ENCODE results near the gene SLC7A10. TPM values are rescaled to one million over a fixed set of nuclear protein-coding genes. Genes with fewer than 3 reads are reported as not detected.

SLC7A10 gene
- total RNA-seq, 1 donor from 2014 or later, result 0.62 TPM

DNA sequence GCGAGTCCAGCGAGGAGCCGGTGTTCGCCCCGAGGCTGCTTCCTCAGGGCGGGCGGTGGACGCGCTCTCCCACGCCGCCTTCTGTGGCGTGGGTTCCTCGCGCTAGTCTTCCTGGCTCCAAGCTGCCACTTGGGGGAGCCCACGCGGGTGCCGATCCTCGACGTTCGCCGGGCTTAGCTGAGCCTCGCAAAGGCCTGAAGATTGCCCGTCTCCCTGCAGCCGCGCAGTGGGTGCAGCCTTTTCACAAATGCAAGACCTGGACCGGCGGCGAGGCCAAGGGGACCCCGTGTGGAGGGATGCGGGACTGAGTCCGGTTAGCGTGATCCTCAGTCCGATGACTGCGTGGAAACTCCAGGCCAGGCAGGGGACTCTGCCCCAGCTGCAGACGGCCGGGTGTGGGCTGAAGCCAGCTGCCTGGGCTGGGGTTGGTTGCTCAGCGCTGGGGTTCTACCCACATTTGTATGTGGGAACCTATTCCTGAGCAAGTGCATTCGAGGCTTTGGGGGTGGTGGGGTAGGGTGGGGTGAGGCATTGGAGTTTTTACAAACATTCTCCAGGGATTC is 48.2 kb downstream of the SLC7A10 start:
- intact Hi-C loops (cut with DNase I), result no loop called here
- Histone ChIP-seq H3K4me3 (peak overlapping the region; percentile 82), H3K27ac (peak overlapping the region; percentile 94), H3K36me3 (no peaks in the 10 kb centered on the region), H3K27me3 (ENCODE audit: low read depth) (no peaks in the 10 kb centered on the region), H3K4me1 (peaks cover 16% of the 10 kb centered on the region), H3K9me3 (no peaks in the 10 kb centered on the region)
- TF ChIP-seq CTCF (IDR thresholded peaks at IDR 0.05), result peak; percentile 58
- DNase-seq (no peak), ATAC-seq (no peak)

- H3K4me1 ChIP-seq, result peaks cover 16% of the 10 kb centered on the region
- peak; percentile 95 to 96 for ATAC-seq
- no peaks in the 10 kb centered on the region for H3K9me3 ChIP-seq
- peak overlapping the region; percentile 94 for H3K27ac ChIP-seq
- intact Hi-C loops (cut with DNase I), result no loop called here
- DNase-seq, result peak; percentile 97
- H3K27me3 ChIP-seq (ENCODE audit: low read depth), result no peaks in the 10 kb centered on the region
- peak; percentile 38 for TF ChIP-seq CTCF (IDR thresholded peaks at IDR 0.05)
- no peaks in the 10 kb centered on the region for H3K36me3 ChIP-seq
- peak overlapping the region; percentile 82 for H3K4me3 ChIP-seq
Measured at GRCh38 chr19:33176670-33177416, 48.8 kb downstream of the SLC7A10 start.

DNA sequence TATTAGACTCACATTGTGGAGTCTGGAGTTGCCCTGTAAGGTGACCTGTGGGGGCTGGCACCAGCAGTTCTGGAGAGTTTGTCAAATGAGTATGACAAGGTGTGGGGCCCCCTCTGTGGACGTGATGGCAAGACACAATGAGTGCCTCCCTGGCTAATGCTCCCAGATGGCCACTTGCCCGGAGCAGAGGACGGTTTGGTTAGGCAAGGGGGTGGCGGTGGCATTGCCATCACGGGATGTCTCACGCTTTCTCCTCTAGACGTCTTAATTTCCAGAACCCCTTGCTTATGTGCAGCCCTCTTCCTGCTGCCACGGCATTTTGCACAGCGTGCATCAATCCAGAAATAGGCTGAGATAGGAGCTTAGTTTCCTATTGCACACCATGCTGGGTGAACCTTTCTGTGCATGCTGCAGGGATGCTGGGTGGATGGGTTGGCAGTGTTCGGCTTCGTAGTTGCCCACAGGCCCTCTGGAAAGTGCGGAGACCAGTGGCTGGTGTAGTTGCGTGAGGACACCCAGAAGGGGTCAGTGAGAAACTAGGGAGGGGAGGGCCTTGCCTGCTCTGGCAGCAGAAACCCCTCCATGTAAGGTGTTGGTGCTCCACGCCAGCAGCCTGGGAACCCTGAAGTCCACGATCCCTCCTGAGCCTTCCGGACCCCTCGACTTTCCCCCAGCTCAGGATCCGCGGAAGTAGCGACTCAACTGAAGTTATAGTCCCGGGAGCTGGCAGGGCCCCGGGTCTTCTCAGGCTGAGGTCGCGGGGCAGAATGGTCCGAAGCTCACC is 49.6 kb downstream of the SLC7A10 start:
- no peaks in the 10 kb centered on the region for H3K9me3 ChIP-seq
- H3K4me1 ChIP-seq, result peaks cover 16% of the 10 kb centered on the region
- TF ChIP-seq CTCF (IDR thresholded peaks at IDR 0.05), result no peak
- H3K27me3 ChIP-seq (ENCODE audit: low read depth), result no peaks in the 10 kb centered on the region
- intact Hi-C loops (cut with DNase I), result no loop called here
- ATAC-seq, result peak; percentile 0 to 3
- H3K27ac ChIP-seq, result peak overlapping the region; percentile 94
- DNase-seq, result no peak
- peak overlapping the region; percentile 82 for H3K4me3 ChIP-seq
- no peaks in the 10 kb centered on the region for H3K36me3 ChIP-seq

- Histone ChIP-seq H3K4me3 (no peak overlapping the region), H3K27ac (no peak overlapping the region), H3K9me3 (no peaks in the 10 kb centered on the region), H3K27me3 (ENCODE audit: low read depth) (no peaks in the 10 kb centered on the region), H3K36me3 (no peaks in the 10 kb centered on the region), H3K4me1 (peaks cover 16% of the 10 kb centered on the region)
- DNase-seq, result no peak
- TF ChIP-seq CTCF (IDR thresholded peaks at IDR 0.05), result no peak
- no peak for ATAC-seq
- intact Hi-C loops (cut with DNase I), result no loop called here
Measured at GRCh38 chr19:33175156-33175782, 50.4 kb downstream of the SLC7A10 start.

DNA sequence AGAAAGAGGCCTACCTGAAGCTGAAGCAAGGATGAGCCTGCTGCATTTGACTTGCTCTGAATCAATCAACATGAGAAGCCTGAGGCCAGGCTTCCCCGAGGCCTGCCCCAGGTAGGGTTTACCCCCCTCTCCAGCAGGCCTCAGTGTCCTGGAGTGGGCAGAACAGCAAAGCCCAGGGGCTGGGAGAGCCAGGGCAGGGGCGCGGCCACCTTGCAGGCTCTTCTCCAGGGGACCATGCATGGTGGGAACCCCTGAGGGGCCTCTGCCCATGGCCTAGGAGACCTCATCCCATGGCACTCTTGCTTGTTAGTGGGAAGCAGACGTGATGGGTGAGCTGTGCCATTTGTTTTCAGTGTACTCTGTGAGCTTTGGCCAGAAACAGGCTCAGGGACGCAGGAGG is 51.5 kb downstream of the SLC7A10 start:
- intact Hi-C loops (cut with DNase I), result no loop called here
- H3K27me3 ChIP-seq (ENCODE audit: low read depth), result no peaks in the 10 kb centered on the region
- no peak for TF ChIP-seq CTCF (IDR thresholded peaks at IDR 0.05)
- DNase-seq, result no peak
- no peak for ATAC-seq
- H3K4me3 ChIP-seq, result no peak overlapping the region
- no peaks in the 10 kb centered on the region for H3K9me3 ChIP-seq
- H3K27ac ChIP-seq, result no peak overlapping the region
- peaks cover 16% of the 10 kb centered on the region for H3K4me1 ChIP-seq
- no peaks in the 10 kb centered on the region for H3K36me3 ChIP-seq

Data from lower lobe of right lung (tissue), 2 donors.